ENCODE results near the gene DERL3.

The DERL3 gene

DNA sequence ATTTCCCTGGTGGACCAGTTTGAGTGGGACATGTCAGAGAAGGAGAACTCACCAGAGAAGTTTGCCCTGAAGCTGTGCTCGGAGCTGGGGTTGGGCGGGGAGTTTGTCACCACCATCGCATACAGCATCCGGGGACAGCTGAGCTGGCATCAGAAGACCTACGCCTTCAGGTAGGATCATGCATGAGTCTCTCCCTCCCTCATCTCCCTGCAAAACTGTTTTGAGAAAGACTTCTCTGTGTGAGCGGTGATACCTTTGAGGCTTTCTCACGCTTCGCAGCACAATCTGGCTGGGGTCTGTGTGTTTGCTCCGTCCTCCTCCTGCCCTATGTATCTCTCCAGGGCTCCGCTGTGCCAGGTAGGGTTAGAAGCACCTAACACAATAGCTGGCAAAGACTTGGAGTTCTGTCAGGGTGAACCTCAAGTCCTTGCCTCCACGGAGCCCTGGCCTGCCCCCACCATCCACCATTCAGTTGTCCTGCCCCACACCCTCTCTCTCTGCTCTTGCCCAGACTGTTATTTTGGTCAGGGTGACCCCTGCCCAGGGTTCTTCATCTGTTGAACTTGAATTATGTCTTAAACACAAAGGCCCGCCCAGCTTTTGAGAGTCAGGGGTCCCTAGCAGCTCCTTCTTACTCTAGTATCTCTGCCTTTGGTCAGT is 13.4 kb downstream of the DERL3 start:
- Histone ChIP-seq H3K27me3 (ENCODE audit: insufficient read depth, low read length, poor library complexity, severe bottlenecking) (no peaks in the 10 kb centered on the region), H3K79me2 (ENCODE audit: insufficient read depth, low read length) (no peaks in the 10 kb centered on the region), H3F3A (ENCODE audit: low read depth) (no peaks in the 10 kb centered on the region), H3K9me3 (ENCODE audit: insufficient read depth, low read depth, low read length) (no peaks in the 10 kb centered on the region), H3K4me3 (ENCODE audit: low read length, poor library complexity, severe bottlenecking) (no peak overlapping the region), H3K4me1 (ENCODE audit: insufficient read depth, low read length, poor library complexity, severe bottlenecking) (no peaks in the 10 kb centered on the region), H3K36me3 (ENCODE audit: insufficient read depth, low read length) (peaks cover 92% of the 10 kb centered on the region; the same call in 1 of the 2 replicates), H3K9ac (ENCODE audit: low read depth, low read length, poor library complexity, severe bottlenecking) (peak overlapping the region; percentile 52), H3K9me2 (replicated peaks; ENCODE audit: low read depth, low read length) (no peaks in the 10 kb centered on the region), H2AFZ (ENCODE audit: low read length) (no peak overlapping the region), H3K4me2 (ENCODE audit: low read depth, low read length, poor library complexity, severe bottlenecking) (no peak overlapping the region), H4K20me1 (ENCODE audit: insufficient read depth, low read length, poor library complexity, severe bottlenecking) (no peaks in the 10 kb centered on the region)
- TF ChIP-seq EZH2phosphoT487 (IDR thresholded peaks at IDR 0.05; ENCODE audit: borderline replicate concordance): no peak
- TF ChIP-seq, protein P1, sequence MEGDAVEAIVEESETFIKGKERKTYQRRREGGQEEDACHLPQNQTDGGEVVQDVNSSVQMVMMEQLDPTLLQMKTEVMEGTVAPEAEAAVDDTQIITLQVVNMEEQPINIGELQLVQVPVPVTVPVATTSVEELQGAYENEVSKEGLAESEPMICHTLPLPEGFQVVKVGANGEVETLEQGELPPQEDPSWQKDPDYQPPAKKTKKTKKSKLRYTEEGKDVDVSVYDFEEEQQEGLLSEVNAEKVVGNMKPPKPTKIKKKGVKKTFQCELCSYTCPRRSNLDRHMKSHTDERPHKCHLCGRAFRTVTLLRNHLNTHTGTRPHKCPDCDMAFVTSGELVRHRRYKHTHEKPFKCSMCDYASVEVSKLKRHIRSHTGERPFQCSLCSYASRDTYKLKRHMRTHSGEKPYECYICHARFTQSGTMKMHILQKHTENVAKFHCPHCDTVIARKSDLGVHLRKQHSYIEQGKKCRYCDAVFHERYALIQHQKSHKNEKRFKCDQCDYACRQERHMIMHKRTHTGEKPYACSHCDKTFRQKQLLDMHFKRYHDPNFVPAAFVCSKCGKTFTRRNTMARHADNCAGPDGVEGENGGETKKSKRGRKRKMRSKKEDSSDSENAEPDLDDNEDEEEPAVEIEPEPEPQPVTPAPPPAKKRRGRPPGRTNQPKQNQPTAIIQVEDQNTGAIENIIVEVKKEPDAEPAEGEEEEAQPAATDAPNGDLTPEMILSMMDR (conservative IDR thresholded peaks at IDR 0.05; ENCODE audit: low read length): no peak

DNA sequence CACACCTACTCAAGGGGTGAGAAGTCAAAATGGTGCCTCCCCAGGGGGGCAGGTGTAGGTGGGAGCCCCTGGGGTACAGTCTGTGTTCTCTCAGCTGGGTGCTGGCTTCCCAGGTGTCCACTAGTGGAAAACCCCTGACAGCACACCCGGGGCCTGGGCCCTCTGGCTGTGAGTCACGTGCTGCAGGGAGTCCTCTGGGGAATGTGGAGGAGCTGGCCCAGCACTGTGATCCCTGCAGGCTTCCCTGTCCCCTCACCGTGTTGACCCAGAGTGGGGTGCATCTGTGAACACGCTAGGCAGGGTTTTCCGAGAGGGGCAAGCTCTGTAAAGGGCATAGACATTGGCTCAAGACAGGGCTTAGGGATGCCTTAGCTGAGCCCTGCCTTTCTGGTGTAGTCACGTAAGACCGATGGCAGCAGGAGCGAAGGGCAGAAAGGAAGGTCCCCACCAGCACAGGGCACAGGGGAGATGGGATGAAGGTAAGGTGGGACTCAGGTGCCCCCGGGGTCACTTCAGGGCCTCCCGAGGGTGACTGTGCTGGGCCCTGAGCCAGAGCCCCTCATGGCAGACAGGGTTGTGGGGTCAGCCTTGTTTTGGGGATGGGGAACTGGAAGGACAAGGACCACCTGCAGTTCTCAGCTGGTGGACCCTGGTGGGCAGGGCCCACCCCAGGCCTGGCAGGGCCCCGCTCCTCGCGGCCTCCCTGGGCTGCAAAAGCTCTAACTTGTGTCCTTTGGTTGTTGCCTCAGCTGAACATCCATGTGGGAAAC is 14.1 kb downstream of the DERL3 start:
- Histone ChIP-seq H2AFZ (ENCODE audit: low read length) (no peak overlapping the region), H3K4me2 (ENCODE audit: low read depth, low read length, poor library complexity, severe bottlenecking) (no peak overlapping the region), H3K79me2 (ENCODE audit: insufficient read depth, low read length) (no peaks in the 10 kb centered on the region), H3F3A (ENCODE audit: low read depth) (no peaks in the 10 kb centered on the region), H3K9ac (ENCODE audit: low read depth, low read length, poor library complexity, severe bottlenecking) (no peak overlapping the region), H3K27me3 (ENCODE audit: insufficient read depth, low read length, poor library complexity, severe bottlenecking) (no peaks in the 10 kb centered on the region), H3K9me3 (ENCODE audit: insufficient read depth, low read depth, low read length) (no peaks in the 10 kb centered on the region), H3K4me3 (ENCODE audit: low read length, poor library complexity, severe bottlenecking) (no peak overlapping the region), H3K36me3 (ENCODE audit: insufficient read depth, low read length) (peaks cover 90% of the 10 kb centered on the region; the same call in 1 of the 2 replicates), H3K4me1 (ENCODE audit: insufficient read depth, low read length, poor library complexity, severe bottlenecking) (no peaks in the 10 kb centered on the region), H4K20me1 (ENCODE audit: insufficient read depth, low read length, poor library complexity, severe bottlenecking) (no peaks in the 10 kb centered on the region), H3K9me2 (replicated peaks; ENCODE audit: low read depth, low read length) (no peaks in the 10 kb centered on the region)
- TF ChIP-seq, protein P1 (conservative IDR thresholded peaks at IDR 0.05; ENCODE audit: low read length): no peak
- TF ChIP-seq EZH2phosphoT487 (IDR thresholded peaks at IDR 0.05; ENCODE audit: borderline replicate concordance): no peak

DNA sequence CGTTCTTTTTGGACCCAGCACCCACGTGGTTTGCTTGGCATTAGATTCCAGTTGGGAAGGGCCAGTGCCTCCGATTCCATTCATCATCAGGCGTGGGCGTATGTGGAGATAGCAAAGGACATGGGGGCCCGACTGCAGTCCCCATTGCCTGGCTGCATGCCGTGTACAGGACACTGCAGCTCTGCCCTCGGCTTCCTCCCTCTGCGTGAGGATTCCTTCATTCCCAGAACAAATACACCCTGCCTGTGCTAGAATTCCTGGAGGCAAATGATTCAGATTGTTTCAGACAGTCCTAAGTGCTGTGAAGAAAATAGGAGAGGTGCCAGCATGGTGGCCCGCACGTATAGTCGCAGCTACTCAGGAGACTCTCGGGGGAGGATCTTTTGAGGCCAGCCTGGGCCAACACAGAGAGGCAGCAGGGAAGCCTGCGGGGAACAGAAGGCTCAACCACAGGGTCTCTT is 15.4 kb downstream of the DERL3 start:
- Histone ChIP-seq H3K9ac (ENCODE audit: low read depth, low read length, poor library complexity, severe bottlenecking) (no peak overlapping the region), H3K9me3 (ENCODE audit: insufficient read depth, low read depth, low read length) (no peaks in the 10 kb centered on the region), H2AFZ (ENCODE audit: low read length) (no peak overlapping the region), H3K79me2 (ENCODE audit: insufficient read depth, low read length) (no peaks in the 10 kb centered on the region), H3K27me3 (ENCODE audit: insufficient read depth, low read length, poor library complexity, severe bottlenecking) (no peaks in the 10 kb centered on the region), H4K20me1 (ENCODE audit: insufficient read depth, low read length, poor library complexity, severe bottlenecking) (no peaks in the 10 kb centered on the region), H3K4me1 (ENCODE audit: insufficient read depth, low read length, poor library complexity, severe bottlenecking) (no peaks in the 10 kb centered on the region), H3F3A (ENCODE audit: low read depth) (no peaks in the 10 kb centered on the region), H3K9me2 (replicated peaks; ENCODE audit: low read depth, low read length) (no peaks in the 10 kb centered on the region), H3K4me2 (ENCODE audit: low read depth, low read length, poor library complexity, severe bottlenecking) (no peak overlapping the region), H3K36me3 (ENCODE audit: insufficient read depth, low read length) (peaks cover 89% of the 10 kb centered on the region; the same call in 1 of the 2 replicates), H3K4me3 (ENCODE audit: low read length, poor library complexity, severe bottlenecking) (no peak overlapping the region)
- TF ChIP-seq EZH2phosphoT487 (IDR thresholded peaks at IDR 0.05; ENCODE audit: borderline replicate concordance): no peak
- TF ChIP-seq, protein P1 (conservative IDR thresholded peaks at IDR 0.05; ENCODE audit: low read length): no peak
